Mucosa of descending colon (tissue), 3 donors: Measurements from ENCODE around the gene PDE4D. TPM values are rescaled to one million over a fixed set of nuclear protein-coding genes. Genes with fewer than 3 reads are reported as not detected.

Experiments
- ATAC-seq: fragments of 200-7000 bp; cut with Tn5 transposase; one replicate; pipeline ENCODE4 v1.9.1; 2020; ENCODE audit warnings: mild to moderate bottlenecking, moderate library complexity
- DNase-seq, 3 donors: peaks; one replicate each; pipeline ENCODE4 v3.0.0-alpha.2; 2020
- H3K36me3 ChIP-seq: fragments of 200-600 bp; one replicate; pipeline ENCODE4 v1.8.0; 2021; ENCODE audit warnings: low read depth, mild to moderate bottlenecking
- H3K4me1 ChIP-seq: fragments of 200-600 bp; one replicate; pipeline ENCODE4 v1.8.0; 2021; ENCODE audit warnings: low read depth, mild to moderate bottlenecking
- H3K4me3 ChIP-seq: fragments of 200-600 bp; one replicate; pipeline ENCODE4 v1.8.0; 2021; ENCODE audit warnings: mild to moderate bottlenecking
- H3K9me3 ChIP-seq: fragments of 200-600 bp; one replicate; pipeline ENCODE4 v1.8.0; 2021; ENCODE audit warnings: mild to moderate bottlenecking
- CTCF ChIP-seq: fragments of 200-600 bp; IDR thresholded peaks from one replicate; pipeline ENCODE4 v1.8.0; 2022; ENCODE audit warnings: antibody characterized with exemption, mild to moderate bottlenecking
- intact Hi-C, 2 donors: fragments of 100-400 bp; cut with DNase I in 1 of 2; cut with micrococcal nuclease in 1 of 2; formaldehyde crosslinking; loops; one replicate each; pipeline versions ENCODE4 v1.11.0 to v1.11.1; 2022; cut with DNase I, micrococcal nuclease
- total RNA-seq, 3 donors: library from RNA; stranded (reverse); fragmentation: NEBNext Ultra II Directional in 2 of 3; extraction: Animal tissue kit (Norgen Biotek cat#: 25700) in 2 of 3; gene quantifications; one replicate each; pipeline versions ENCODE4 v1.2.1 to v1.2.4, GENCODE V29; 2021 to 2023
- donor health status: DM: no; HTN: no; CAD: no; lungs with moderate emphysema.
- donor health status: DM: no; HTN: no; CAD: no.
- donor health status: DM: no; HTN: yes; CAD: no.

PDE4D gene
- total RNA-seq, 3 donors from 2014 or later: 37.9 to 137 (median 100) TPM

GRCh38 chr5:59588922-59589321 lies 304.6 kb downstream of the PDE4D start:
- intact Hi-C loops: loop anchor here in 1 of 2 donors (10.0 kb wide), 1 partner anchor 76 kb away; no protein-coding TSS in a partner anchor
- no peak overlapping the region for H3K4me3 ChIP-seq
- DNase-seq (no peak), ATAC-seq (peak; percentile 39)
- H3K36me3 ChIP-seq: no peaks in the 10 kb centered on the region
- no peak for TF ChIP-seq CTCF
- peaks cover 11% of the 10 kb centered on the region for H3K4me1 ChIP-seq
- no peaks in the 10 kb centered on the region for H3K9me3 ChIP-seq

GRCh38 chr5:59587489-59588337 lies 305.8 kb downstream of the PDE4D start:
- no peaks in the 10 kb centered on the region for H3K36me3 ChIP-seq
- TF ChIP-seq CTCF: peak; percentile 11
- ATAC-seq: peak; percentile 79
- peaks cover 17% of the 10 kb centered on the region for H3K4me1 ChIP-seq
- no peak overlapping the region for H3K4me3 ChIP-seq
- intact Hi-C loops: loop anchor here in 1 of 2 donors (10.0 kb wide), 1 partner anchor 77 kb away; no protein-coding TSS in a partner anchor
- H3K9me3 ChIP-seq: no peaks in the 10 kb centered on the region
- DNase-seq: peak; percentile 84 to 86 (median 85)

- Histone ChIP-seq H3K36me3 (no peaks in the 10 kb centered on the region), H3K4me1 (peaks cover 19% of the 10 kb centered on the region), H3K9me3 (no peaks in the 10 kb centered on the region), H3K4me3 (no peak overlapping the region)
- intact Hi-C loops: loop anchor here in 1 of 2 donors (10.0 kb wide), 1 partner anchor 78 kb away; no protein-coding TSS in a partner anchor
- TF ChIP-seq CTCF: no peak
- ATAC-seq: no peak
- DNase-seq: no peak
Observed at GRCh38 chr5:59586841-59587240, 306.7 kb downstream of the PDE4D start.

- Histone ChIP-seq H3K4me3 (no peak overlapping the region), H3K36me3 (no peaks in the 10 kb centered on the region), H3K4me1 (peaks cover 17% of the 10 kb centered on the region), H3K9me3 (no peaks in the 10 kb centered on the region)
- DNase-seq: peak in 2 of 3 donors; percentile 46 to 50
- ATAC-seq: no peak
- intact Hi-C loops: loop anchor here in 1 of 2 donors (10.0 kb wide), 1 partner anchor 80 kb away; no protein-coding TSS in a partner anchor
- no peak for TF ChIP-seq CTCF
Observed at GRCh38 chr5:59584858-59585846, 308.4 kb downstream of the PDE4D start.
